K562 (cell line): ENCODE results near the gene SAPCD1. TPM values are rescaled to one million over a fixed set of nuclear protein-coding genes. Genes with fewer than 3 reads are reported as not detected.

Source experiments
- CAMTA2 ChIP-seq: fragments of 250-450 bp; sonication (Bioruptor Pico); conservative IDR thresholded peaks from 2 replicates; pipeline ENCODE4 v1.5.1; 2022
- CHCHD3 ChIP-seq: fragments of 250-450 bp; sonication (Bioruptor Pico); IDR thresholded peaks from 2 replicates; pipeline ENCODE4 v2.1.2; 2022; ENCODE audit warnings: mild to moderate bottlenecking
- DIDO1 ChIP-seq: fragments of 450-650 bp; IDR thresholded peaks from 2 replicates; pipeline ENCODE4 v1.6.1; 2016; ENCODE audit warnings: low read depth, missing biosample characterization, missing genetic modification characterization
- DMBX1 ChIP-seq: fragments of 250-450 bp; sonication (Bioruptor Pico); IDR thresholded peaks from 2 replicates; pipeline ENCODE4 v1.8.0; 2022; ENCODE audit warnings: inconsistent platforms, mild to moderate bottlenecking, moderate library complexity, borderline replicate concordance
- FOXA1 ChIP-seq: fragments of 450-650 bp; IDR thresholded peaks from 2 replicates; pipeline ENCODE4 v1.6.1; 2016; ENCODE audit warnings: mild to moderate bottlenecking, borderline replicate concordance
- HMGXB4 ChIP-seq: sonication (generic); formaldehyde crosslinking; IDR thresholded peaks from 2 replicates; pipeline ENCODE4 v1.8.1; 2023; ENCODE audit warnings: mild to moderate bottlenecking, missing genetic modification reagents
- SIX5 ChIP-seq, 2 experiments: IDR thresholded peaks; 2 replicates each; pipeline ENCODE4 v1.6.1; 2011; ENCODE audit warnings: low read length in 2 of 2, borderline replicate concordance in 1 of 2, low read depth in 1 of 2, mild to moderate bottlenecking in 1 of 2, moderate library complexity in 1 of 2; ENCODE audit not compliant: insufficient read depth in 1 of 2
- SMARCA5 ChIP-seq: fragments of 450-650 bp; IDR thresholded peaks from 2 replicates; pipeline ENCODE4 v1.6.1; 2016
- THRA ChIP-seq: fragments of 450-650 bp; IDR thresholded peaks from 2 replicates; pipeline ENCODE4 v1.6.1; 2017; ENCODE audit warnings: mild to moderate bottlenecking, moderate library complexity
- THRB ChIP-seq: fragments of 450-650 bp; formaldehyde crosslinking; conservative IDR thresholded peaks from 2 replicates; pipeline ENCODE4 v1.4.0; 2022; ENCODE audit warnings: mild to moderate bottlenecking, missing genetic modification characterization
- TRIM28 ChIP-seq: fragments of 450-650 bp; IDR thresholded peaks from 2 replicates; pipeline ENCODE4 v1.6.1; 2017
- ZBTB9 ChIP-seq: fragments of 450-650 bp; formaldehyde crosslinking; IDR thresholded peaks from 2 replicates; pipeline ENCODE4 v1.4.0; 2020; ENCODE audit warnings: mild to moderate bottlenecking, moderate library complexity
- ZNF445 ChIP-seq: fragments of 250-450 bp; sonication (Bioruptor Pico); IDR thresholded peaks from 2 replicates; pipeline ENCODE4 v1.4.0; 2020; ENCODE audit warnings: low read depth, mild to moderate bottlenecking, moderate library complexity
- ZNF551 ChIP-seq: fragments of 250-450 bp; sonication (Bioruptor Pico); IDR thresholded peaks from 2 replicates; pipeline ENCODE4 v1.5.0; 2021; ENCODE audit warnings: mild to moderate bottlenecking, moderate library complexity
- ZNF766 ChIP-seq: fragments of 200-800 bp; sonication (Bioruptor generic); conservative IDR thresholded peaks from 2 replicates; pipeline ENCODE4 v1.6.1; 2016; ENCODE audit warnings: missing genetic modification characterization, missing compliant biosample characterization
- ZNF830 ChIP-seq: fragments of 250-450 bp; sonication (Bioruptor Pico); IDR thresholded peaks from 2 replicates; pipeline ENCODE4 v1.5.0; 2021; ENCODE audit warnings: mild to moderate bottlenecking
- polyA plus RNA-seq, 8 experiments: library from polyadenylated mRNA; depleted of rRNA in 4 of 8; stranded (reverse) in 5 of 8; unstranded in 3 of 8; fragments of >200 nt; fragmentation: Nextera tagmentation in 2 of 8; fragmentation: Illumina TruSeq in 1 of 8; extraction: Ambion mirVana in 2 of 8; extraction: Trizol in 1 of 8; gene quantifications; 2 replicates each; pipeline versions ENCODE4 v1.2.1 to v1.2.3, GENCODE V29; 2011 to 2014; ENCODE audit warnings: inconsistent platforms in 1 of 8, missing spikeins in 1 of 8
- total RNA-seq, 7 experiments: library from RNA; depleted of rRNA in 6 of 7; stranded (reverse); fragments of >200 nt in 6 of 7; fragmentation: Illumina TruSeq in 2 of 7; extraction: Trizol in 2 of 7; gene quantifications; 2 replicates each; pipeline versions ENCODE4 v1.2.1 to v1.2.3, GENCODE V29; 2011 to 2021; ENCODE audit warnings: low replicate concordance in 1 of 7
- TF ChIP-seq, protein P1 (sequence below): fragments of 450-650 bp; IDR thresholded peaks from 2 replicates; pipeline ENCODE4 v1.6.1; 2016; ENCODE audit warnings: antibody characterized with exemption
- TF ChIP-seq, protein P2 (sequence below): fragments of 250-450 bp; sonication (Bioruptor Pico); IDR thresholded peaks from 2 replicates; pipeline ENCODE4 v1.8.0; 2022; ENCODE audit warnings: moderate library complexity, mild to moderate bottlenecking, inconsistent platforms

Gene SAPCD1
- total and polyA plus RNA-seq, 9 of the 15 experiments (the other 6 are each of a cell fraction or from before 2014, with no cell fraction given): 2.6 to 30.2 (median 7.4) TPM

GRCh38 chr6:31737315-31737990 is 25.0 kb upstream of the SAPCD1 start (continued):
- peak; percentile 89; the same call in 1 of the 2 replicates for TF ChIP-seq ZNF830
- no peak for TF ChIP-seq DIDO1 (tag)
- no peak for TF ChIP-seq FOXA1
- TF ChIP-seq THRA: no peak
- peak; percentile 67 for TF ChIP-seq ZNF551 (CRISPR knock-in tag)
- peak; percentile 64; the same call in 1 of the 2 replicates for TF ChIP-seq SMARCA5
- TF ChIP-seq, protein P1, sequence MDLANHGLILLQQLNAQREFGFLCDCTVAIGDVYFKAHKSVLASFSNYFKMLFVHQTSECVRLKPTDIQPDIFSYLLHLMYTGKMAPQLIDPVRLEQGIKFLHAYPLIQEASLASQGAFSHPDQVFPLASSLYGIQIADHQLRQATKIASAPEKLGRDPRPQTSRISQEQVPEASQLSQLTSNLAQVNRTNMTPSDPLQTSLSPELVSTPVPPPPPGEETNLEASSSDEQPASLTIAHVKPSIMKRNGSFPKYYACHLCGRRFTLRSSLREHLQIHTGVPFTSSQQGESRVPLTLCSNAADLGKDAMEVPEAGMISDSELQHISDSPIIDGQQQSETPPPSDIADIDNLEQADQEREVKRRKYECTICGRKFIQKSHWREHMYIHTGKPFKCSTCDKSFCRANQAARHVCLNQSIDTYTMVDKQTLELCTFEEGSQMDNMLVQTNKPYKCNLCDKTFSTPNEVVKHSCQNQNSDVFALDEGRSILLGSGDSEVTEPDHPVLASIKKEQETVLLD: peak; percentile 28; the same call in 1 of the 2 replicates
- TF ChIP-seq SIX5 (IDR thresholded peaks at IDR 0.05; ENCODE audit: borderline replicate concordance in 1 of 2, insufficient read depth in 1 of 2, low read depth in 1 of 2, low read length in 2 of 2): no peak
- TF ChIP-seq, protein P2, sequence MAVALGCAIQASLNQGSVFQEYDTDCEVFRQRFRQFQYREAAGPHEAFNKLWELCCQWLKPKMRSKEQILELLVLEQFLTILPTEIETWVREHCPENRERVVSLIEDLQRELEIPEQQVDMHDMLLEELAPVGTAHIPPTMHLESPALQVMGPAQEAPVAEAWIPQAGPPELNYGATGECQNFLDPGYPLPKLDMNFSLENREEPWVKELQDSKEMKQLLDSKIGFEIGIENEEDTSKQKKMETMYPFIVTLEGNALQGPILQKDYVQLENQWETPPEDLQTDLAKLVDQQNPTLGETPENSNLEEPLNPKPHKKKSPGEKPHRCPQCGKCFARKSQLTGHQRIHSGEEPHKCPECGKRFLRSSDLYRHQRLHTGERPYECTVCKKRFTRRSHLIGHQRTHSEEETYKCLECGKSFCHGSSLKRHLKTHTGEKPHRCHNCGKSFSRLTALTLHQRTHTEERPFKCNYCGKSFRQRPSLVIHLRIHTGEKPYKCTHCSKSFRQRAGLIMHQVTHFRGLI (CRISPR knock-in tag): no peak
- no peak for TF ChIP-seq ZNF445 (CRISPR knock-in tag)
- peak; percentile 91; the same call in 1 of the 2 replicates for TF ChIP-seq CAMTA2 (CRISPR knock-in tag)
- TF ChIP-seq CHCHD3 (CRISPR knock-in tag): 0 out of 2 replicates have a peak, but pooled peaks have one; percentile 70
- peak; percentile 54; the same call in 1 of the 2 replicates for TF ChIP-seq TRIM28
- TF ChIP-seq DMBX1 (CRISPR knock-in tag): peak; percentile 75
- peak; percentile 74; the same call in 1 of the 2 replicates for TF ChIP-seq ZBTB9 (CRISPR knock-in tag)
- peak; percentile 43; the same call in 1 of the 2 replicates for TF ChIP-seq THRB
- TF ChIP-seq HMGXB4: no peak
- no peak for TF ChIP-seq ZNF766 (CRISPR knock-in tag)
